Fibroblast of mammary gland (primary cell): ENCODE measurements around the gene UNG.

Experiments used
- DNase-seq: peaks from one replicate; pipeline ENCODE4 v3.0.0-alpha.2; 2010; ENCODE audit warnings: low read depth
- H3K4me3 ChIP-seq: 2 replicates; pipeline ENCODE4 v1.5.1; 2011; ENCODE audit warnings: low read depth, mild to moderate bottlenecking, low read length, moderate library complexity; ENCODE audit not compliant: control insufficient read depth
- CTCF ChIP-seq: conservative IDR thresholded peaks from 2 replicates; pipeline ENCODE4 v1.5.1; 2011; ENCODE audit warnings: low read depth, low read length, inconsistent platforms; ENCODE audit not compliant: control insufficient read depth, insufficient read depth

UNG gene

GRCh38 chr12:109153821-109154441 is 56.5 kb downstream of the UNG start:
- DNase-seq, result no peak
- TF ChIP-seq CTCF, result no peak
- H3K4me3 ChIP-seq, result peak overlapping the region; percentile 51

- no peak for TF ChIP-seq CTCF
- peak overlapping the region; percentile 69 for H3K4me3 ChIP-seq
- peak; percentile 62 for DNase-seq
Measured at GRCh38 chr12:109154451-109155438, 57.3 kb downstream of the UNG start.

GRCh38 chr12:109156036-109156435 is 58.6 kb downstream of the UNG start:
- TF ChIP-seq CTCF, result no peak
- no peak for DNase-seq
- H3K4me3 ChIP-seq, result no peak overlapping the region

- no peak for DNase-seq
- no peak for TF ChIP-seq CTCF
- H3K4me3 ChIP-seq, result no peak overlapping the region
Measured at GRCh38 chr12:109156586-109156985, 59.2 kb downstream of the UNG start.

- TF ChIP-seq CTCF, result no peak
- DNase-seq, result no peak
Measured at GRCh38 chr12:109157986-109158385, 60.6 kb downstream of the UNG start.

GRCh38 chr12:109160433-109160832 is 63.0 kb downstream of the UNG start:
- TF ChIP-seq CTCF, result no peak
- H3K4me3 ChIP-seq, result no peak overlapping the region
- DNase-seq, result no peak

More at GRCh38 chr12:109157986-109158385, 60.6 kb downstream of the UNG start:
- no peak overlapping the region for H3K4me3 ChIP-seq
